GM12878 (cell line): Measurements from ENCODE around the gene ITPR2. TPM values are rescaled to one million over a fixed set of nuclear protein-coding genes. Genes with fewer than 3 reads are reported as not detected.

Source experiments
- ATAC-seq: fragments of 200-7000 bp; cut with Tn5 transposase; 3 replicates; pipeline ENCODE4 v1.9.1; 2020; ENCODE audit warnings: mild to moderate bottlenecking, moderate library complexity
- BruUV-seq: library from RNA; stranded (reverse); fragments of 400-500 nt; replicated peaks from 2 replicates; lab custom pipeline; 2021; lab: Mats Ljungman, UMichigan
- CTCF ChIA-PET: fragments of 300-600 bp; sonication (Branson Sonifier 250); formaldehyde crosslinking; extraction: SDS; loops from one replicate; lab custom pipeline; 2021; ENCODE audit warnings: inconsistent platforms; lab: Yijun Ruan, JAX
- POLR2A ChIA-PET: fragments of 350-600 bp; formaldehyde crosslinking; extraction: SDS; loops from one replicate; lab custom pipeline; 2021; ENCODE audit warnings: inconsistent platforms; lab: Charles Lee
- RAD21 ChIA-PET: fragments of 300-600 bp; sonication (Branson Sonifier 250); formaldehyde crosslinking; loops from one replicate; lab custom pipeline; 2023; ENCODE audit warnings: antibody characterized with exemption; ENCODE audit not compliant: unreplicated experiment; lab: Charles Lee
- SMC1A ChIA-PET: fragments of 300-600 bp; sonication (Branson Sonifier 250); formaldehyde crosslinking; loops from one replicate; lab custom pipeline; 2023; ENCODE audit not compliant: unreplicated experiment, uncharacterized antibody; lab: Charles Lee
- DNase-seq: peaks from one replicate; pipeline ENCODE4 v3.0.0-alpha.2; 2011; ENCODE audit warnings: low read depth, low spot score
- FAIRE-seq: peaks from 3 replicates; lab custom pipeline; 2011; peaks lifted over from hg19 to GRCh38; lab: Jason Lieb, UNC
- H2AFZ ChIP-seq: 2 replicates; pipeline ENCODE4 v1.6.0; 2011; ENCODE audit warnings: low read depth, low read length, control low read depth; ENCODE audit not compliant: control insufficient read depth
- H3K27ac ChIP-seq: 2 replicates; pipeline ENCODE4 v1.5.1; 2011; ENCODE audit warnings: control low read depth; ENCODE audit not compliant: control insufficient read depth, insufficient read depth
- H3K27me3 ChIP-seq, 2 experiments: replicated peaks in 1 of 2; 2 replicates each; pipeline versions ENCODE4 v1.6.0 to v1.6.1; 2011; ENCODE audit warnings: low read length in 1 of 2; ENCODE audit not compliant: control insufficient read depth in 2 of 2, insufficient read depth in 2 of 2
- H3K36me3 ChIP-seq, 2 experiments: 2 replicates each; pipeline ENCODE4 v1.5.1; 2011; ENCODE audit warnings: low read length in 1 of 2; ENCODE audit not compliant: control insufficient read depth in 2 of 2, insufficient read depth in 2 of 2
- H3K4me1 ChIP-seq: 2 replicates; pipeline ENCODE4 v1.6.1; 2011; ENCODE audit warnings: mild to moderate bottlenecking, low read length, moderate library complexity, mixed read lengths; ENCODE audit not compliant: control insufficient read depth, insufficient read depth
- H3K4me2 ChIP-seq: 2 replicates; pipeline ENCODE4 v1.6.0; 2011; ENCODE audit warnings: control low read depth; ENCODE audit not compliant: control insufficient read depth, insufficient read depth
- H3K4me3 ChIP-seq: fragments of 200-600 bp; sonication (generic); 2 replicates; pipeline ENCODE4 v1.5.1; 2016
- H3K79me2 ChIP-seq: 2 replicates; pipeline ENCODE4 v1.6.0; 2011; ENCODE audit warnings: low read length; ENCODE audit not compliant: control insufficient read depth, insufficient read depth
- H3K9ac ChIP-seq: 2 replicates; pipeline ENCODE4 v1.8.0; 2011; ENCODE audit warnings: low read length, control low read depth, mixed read lengths; ENCODE audit not compliant: control insufficient read depth, insufficient read depth
- H3K9me3 ChIP-seq: replicated peaks from 3 replicates; pipeline ENCODE4 v1.5.1; 2011; ENCODE audit warnings: mild to moderate bottlenecking, low read length; ENCODE audit not compliant: control insufficient read depth, insufficient read depth
- H4K20me1 ChIP-seq: 2 replicates; pipeline ENCODE4 v1.6.0; 2011; ENCODE audit not compliant: control insufficient read depth, insufficient read depth
- ATF2 ChIP-seq: IDR thresholded peaks from 2 replicates; pipeline ENCODE4 v1.6.1; 2012; ENCODE audit warnings: low read length, inconsistent platforms
- BACH1 ChIP-seq: fragments of 450-650 bp; IDR thresholded peaks from 2 replicates; pipeline ENCODE4 v1.6.1; 2017; ENCODE audit warnings: mild to moderate bottlenecking, borderline replicate concordance
- FOXK2 ChIP-seq: fragments of 450-650 bp; IDR thresholded peaks from 2 replicates; pipeline ENCODE4 v1.6.1; 2017; ENCODE audit warnings: mild to moderate bottlenecking, moderate library complexity
- FOXM1 ChIP-seq: IDR thresholded peaks from 2 replicates; pipeline ENCODE4 v1.6.1; 2012; ENCODE audit warnings: low read depth, mild to moderate bottlenecking, inconsistent platforms, low read length, moderate library complexity
- JUNB ChIP-seq: IDR thresholded peaks from 2 replicates; pipeline ENCODE4 v1.6.1; 2016; ENCODE audit warnings: antibody characterized with exemption, mild to moderate bottlenecking
- LARP7 ChIP-seq: fragments of 450-650 bp; IDR thresholded peaks from 2 replicates; pipeline ENCODE4 v1.6.1; 2017; ENCODE audit warnings: mild to moderate bottlenecking
- MEF2B ChIP-seq: fragments of 450-650 bp; IDR thresholded peaks from 2 replicates; pipeline ENCODE4 v1.6.1; 2018; ENCODE audit warnings: mild to moderate bottlenecking, moderate library complexity; ENCODE audit not compliant: partially characterized antibody, poor library complexity, severe bottlenecking
- MYC ChIP-seq: IDR thresholded peaks from 2 replicates; pipeline ENCODE4 v1.6.1; 2011; ENCODE audit warnings: mild to moderate bottlenecking, low read length, moderate library complexity, inconsistent platforms; ENCODE audit not compliant: insufficient read depth, insufficient replicate concordance, insufficient read length, severe bottlenecking
- NFIC ChIP-seq: IDR thresholded peaks from 2 replicates; pipeline ENCODE4 v1.6.1; 2012; ENCODE audit warnings: low read depth, mild to moderate bottlenecking, inconsistent platforms, low read length, moderate library complexity
- NFYB ChIP-seq: IDR thresholded peaks from 2 replicates; pipeline ENCODE4 v1.6.1; 2011; ENCODE audit warnings: low read depth, mild to moderate bottlenecking, low read length, improper control_type of control experiment, moderate library complexity; ENCODE audit not compliant: insufficient read depth
- NKRF ChIP-seq: fragments of 450-650 bp; conservative IDR thresholded peaks from 2 replicates; pipeline ENCODE4 v1.6.1; 2017; ENCODE audit warnings: mild to moderate bottlenecking, moderate library complexity
- POU2F2 ChIP-seq: IDR thresholded peaks from 3 replicates; pipeline ENCODE4 v1.6.1; 2011; ENCODE audit warnings: low read depth, mild to moderate bottlenecking, low read length, borderline replicate concordance
- RB1 ChIP-seq: fragments of 450-650 bp; formaldehyde crosslinking; IDR thresholded peaks from 2 replicates; pipeline ENCODE4 v1.6.1; 2017; ENCODE audit warnings: mild to moderate bottlenecking, borderline replicate concordance
- RCOR1 ChIP-seq: conservative IDR thresholded peaks from 2 replicates; pipeline ENCODE4 v1.6.1; 2012; ENCODE audit warnings: low read depth, low read length, improper control_type of control experiment
- RUNX3 ChIP-seq: IDR thresholded peaks from 2 replicates; pipeline ENCODE4 v1.6.1; 2012; ENCODE audit warnings: low read length, inconsistent platforms
- SP1 ChIP-seq: IDR thresholded peaks from one replicate; pipeline ENCODE4 v1.6.1; 2011; ENCODE audit warnings: low read depth, low read length
- SREBF2 ChIP-seq: IDR thresholded peaks from 2 replicates; pipeline ENCODE4 v1.6.1; 2012; ENCODE audit warnings: mild to moderate bottlenecking, low read length
- ZBTB11 ChIP-seq: fragments of 450-650 bp; formaldehyde crosslinking; IDR thresholded peaks from 2 replicates; pipeline ENCODE4 v1.5.0; 2022; ENCODE audit warnings: mild to moderate bottlenecking, missing genetic modification characterization
- ZNF384 ChIP-seq: IDR thresholded peaks from 2 replicates; pipeline ENCODE4 v1.6.1; 2012; ENCODE audit warnings: low read depth, mild to moderate bottlenecking, low read length, improper control_type of control experiment, borderline replicate concordance
- WGBS: methylation state at CpG from one replicate; pipeline ENCODE4 v1.1.6; 2016; ENCODE audit warnings: low lambda C conversion rate; ENCODE audit not compliant: insufficient replicate concordance, insufficient coverage; ENCODE audit errors: missing lambda C conversion rate; 5-methylcytosine and 5-hydroxymethylcytosine counted together
- in situ Hi-C: fragments of 300-500 bp; cut with MboI; formaldehyde crosslinking; loops from 9 replicates; pipeline ENCODE4 v1.14.3; 2018; ENCODE audit warnings: mixed read lengths
- intact Hi-C: fragments of 100-400 bp; cut with micrococcal nuclease; formaldehyde crosslinking; loops from one replicate; pipeline ENCODE4 v1.14.2; 2022; ENCODE audit not compliant: unreplicated experiment
- polyA plus RNA-seq, 11 experiments: library from polyadenylated mRNA; depleted of rRNA in 4 of 11; unstranded in 6 of 11; stranded (reverse) in 5 of 11; fragments of >200 nt; fragmentation: Nextera tagmentation in 4 of 11; fragmentation: Illumina TruSeq in 1 of 11; extraction: Ambion mirVana in 4 of 11; extraction: Trizol in 1 of 11; gene quantifications; 1 replicate in 1 of 11; 2 replicates in 10 of 11; pipeline versions ENCODE4 v1.2.1 to v1.2.3, GENCODE V29; 2011 to 2016; ENCODE audit warnings: inconsistent platforms in 2 of 11, missing spikeins in 2 of 11, low read depth in 1 of 11
- total RNA-seq, 4 experiments: library from RNA; depleted of rRNA in 3 of 4; stranded (reverse); fragments of >200 nt in 3 of 4; fragmentation: Illumina TruSeq in 1 of 4; extraction: Trizol in 1 of 4; gene quantifications; 2 replicates each; pipeline versions ENCODE4 v1.2.1 to v1.2.3, GENCODE V29; 2013 to 2021

Gene ITPR2
- total and polyA plus RNA-seq, 10 of the 15 experiments (the other 5 are each of a cell fraction or from before 2014, with no cell fraction given): 7.5 to 76.2 (median 47.1) TPM

- Histone ChIP-seq H3K27me3 (no peaks in the 10 kb centered on the region), H3K4me3 (no peak overlapping the region)
- TF ChIP-seq MYC (no peak), ZBTB11 (CRISPR knock-in tag) (no peak), RCOR1 (no peak), ATF2 (0 out of 2 replicates have a peak, but pooled peaks have one; percentile 22), NFIC (0 out of 2 replicates have a peak, but pooled peaks have one; percentile 30), FOXM1 (no peak), LARP7 (no peak), NFYB (no peak), NKRF (no peak), SP1 (no peak), BACH1 (no peak), POU2F2 (no peak), SREBF2 (no peak), FOXK2 (no peak), ZNF384 (peak; percentile 58; the same call in 1 of the 2 replicates), RB1 (no peak), MEF2B (no peak), JUNB (peak; percentile 31), RUNX3 (peak; percentile 33; the same call in 1 of the 2 replicates)
- TF ChIP-seq, all 136 proteins: peak for 5
- CTCF ChIA-PET: no interaction called here
- intact Hi-C loops: no loop called here
- ATAC-seq (peak; percentile 70), FAIRE-seq (no peak), DNase-seq (no peak)
- H3K4me1 ChIP-seq: peaks cover 5% of the 10 kb centered on the region; the same call in 1 of the 2 replicates
- no peak overlapping the region for H3K27ac ChIP-seq
- H3K9me3 ChIP-seq: no peaks in the 10 kb centered on the region
- no peaks in the 10 kb centered on the region; a peak in 3 of 4 replicates for H3K36me3 ChIP-seq
- H3K9ac ChIP-seq: no peak overlapping the region
- no peak overlapping the region for H2AFZ ChIP-seq
- BruUV-seq: no TSS peak
- WGBS: 33% methylated on average over 1 of the region's 1 CpG
- POLR2A ChIA-PET: interaction anchor here (0.9 to 1.0 kb wide), 2 partner anchors 9 to 12 kb away, joined by 4 to 5 read pairs; no protein-coding TSS in a partner anchor
- SMC1A ChIA-PET: interaction anchor here (0.6 to 1.7 kb wide), 4 partner anchors 36 to 1648 kb away, joined by 3 to 4 read pairs (median 4); no protein-coding TSS in a partner anchor
- RAD21 ChIA-PET: no interaction called here
- in situ Hi-C loops: no loop called here
- no peaks in the 10 kb centered on the region for H3K79me2 ChIP-seq
- H4K20me1 ChIP-seq: no peaks in the 10 kb centered on the region
- H3K4me2 ChIP-seq: no peak overlapping the region
Measured at GRCh38 chr12:26461776-26462175, 371.2 kb downstream of the ITPR2 start.
